Body of pancreas (tissue), 4 donors: ENCODE measurements around the gene EFS.

ENCODE experiments used
- POLR2A ChIP-seq, 3 donors: fragments of 450-650 bp; IDR thresholded peaks; one replicate each; pipeline ENCODE4 v1.6.1; 2016; ENCODE audit warnings: antibody characterized with exemption in 3 of 3, mild to moderate bottlenecking in 2 of 3
- TF ChIP-seq, protein P1 (sequence below), 7 experiments: fragments of 450-650 bp in 4 of 7; fragments of 200-600 bp in 3 of 7; sonication (generic) in 3 of 7; IDR thresholded peaks; one replicate each; pipeline ENCODE4 v1.5.1; 2016 to 2019; ENCODE audit warnings: antibody characterized with exemption in 7 of 7

DNA sequence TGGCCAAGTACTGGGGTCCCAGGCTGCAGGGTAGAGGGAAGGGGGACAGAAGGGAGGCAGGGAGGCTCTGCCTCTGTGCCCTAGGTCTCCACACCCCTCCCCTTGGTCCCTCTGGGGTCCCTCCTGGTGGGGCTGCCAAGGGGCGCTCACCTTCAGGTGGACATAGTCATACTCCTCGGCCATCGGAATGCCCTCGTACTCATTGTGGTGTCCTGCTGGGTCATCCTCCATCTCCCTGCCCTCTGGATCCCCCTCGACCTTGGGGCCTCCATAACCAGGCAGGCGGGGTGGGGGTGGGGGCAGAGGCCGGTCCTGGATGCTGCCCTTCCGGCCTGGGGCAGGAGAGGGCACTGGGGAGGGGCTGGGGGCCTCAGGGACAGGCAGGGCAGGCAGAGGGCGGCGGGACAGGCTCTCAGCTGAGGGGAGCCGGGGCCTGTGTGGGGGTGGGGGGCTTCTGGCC is 5.8 kb downstream of the EFS start:
- TF ChIP-seq, protein P1, sequence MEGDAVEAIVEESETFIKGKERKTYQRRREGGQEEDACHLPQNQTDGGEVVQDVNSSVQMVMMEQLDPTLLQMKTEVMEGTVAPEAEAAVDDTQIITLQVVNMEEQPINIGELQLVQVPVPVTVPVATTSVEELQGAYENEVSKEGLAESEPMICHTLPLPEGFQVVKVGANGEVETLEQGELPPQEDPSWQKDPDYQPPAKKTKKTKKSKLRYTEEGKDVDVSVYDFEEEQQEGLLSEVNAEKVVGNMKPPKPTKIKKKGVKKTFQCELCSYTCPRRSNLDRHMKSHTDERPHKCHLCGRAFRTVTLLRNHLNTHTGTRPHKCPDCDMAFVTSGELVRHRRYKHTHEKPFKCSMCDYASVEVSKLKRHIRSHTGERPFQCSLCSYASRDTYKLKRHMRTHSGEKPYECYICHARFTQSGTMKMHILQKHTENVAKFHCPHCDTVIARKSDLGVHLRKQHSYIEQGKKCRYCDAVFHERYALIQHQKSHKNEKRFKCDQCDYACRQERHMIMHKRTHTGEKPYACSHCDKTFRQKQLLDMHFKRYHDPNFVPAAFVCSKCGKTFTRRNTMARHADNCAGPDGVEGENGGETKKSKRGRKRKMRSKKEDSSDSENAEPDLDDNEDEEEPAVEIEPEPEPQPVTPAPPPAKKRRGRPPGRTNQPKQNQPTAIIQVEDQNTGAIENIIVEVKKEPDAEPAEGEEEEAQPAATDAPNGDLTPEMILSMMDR (IDR thresholded peaks at IDR 0.05): no peak
- no peak for TF ChIP-seq POLR2A (IDR thresholded peaks at IDR 0.05)
